Endothelial cell (in vitro differentiated cells): Measurements from ENCODE around the gene LSM2. TPM values are rescaled to one million over a fixed set of nuclear protein-coding genes. Genes with fewer than 3 reads are reported as not detected.
A peak's percentile ranks its signal among the peaks of the same experiment; 100 is the strongest.
"Not testable (repeated sequence)": the region's sequence is repeated elsewhere in the genome, so short reads cannot be mapped to it uniquely, and the experiment has no call there.

Experiments
- DNase-seq: peaks from one replicate; pipeline ENCODE4 v3.0.0; 2021; ENCODE audit warnings: low spot score
- H3K27ac Mint-ChIP-seq: one replicate; pipeline ENCODE4 v1.8.0; 2021; ENCODE audit warnings: mixed read lengths, inconsistent platforms; ENCODE audit not compliant: unreplicated experiment
- H3K27me3 Mint-ChIP-seq: one replicate; pipeline ENCODE4 v1.8.0; 2021; ENCODE audit warnings: mild to moderate bottlenecking, moderate library complexity, mixed read lengths, inconsistent platforms; ENCODE audit not compliant: unreplicated experiment
- H3K36me3 Mint-ChIP-seq: one replicate; pipeline ENCODE4 v1.8.0; 2021; ENCODE audit warnings: mild to moderate bottlenecking, low read depth, mixed read lengths, inconsistent platforms; ENCODE audit not compliant: unreplicated experiment
- H3K4me1 Mint-ChIP-seq: one replicate; pipeline ENCODE4 v1.8.0; 2021; ENCODE audit warnings: mild to moderate bottlenecking, mixed read lengths, inconsistent platforms; ENCODE audit not compliant: unreplicated experiment
- H3K4me3 Mint-ChIP-seq: one replicate; pipeline ENCODE4 v1.8.0; 2021; ENCODE audit warnings: mild to moderate bottlenecking, mixed read lengths, inconsistent platforms; ENCODE audit not compliant: unreplicated experiment
- H3K9me3 Mint-ChIP-seq: one replicate; pipeline ENCODE4 v1.8.0; 2021; ENCODE audit warnings: mixed read lengths, inconsistent platforms; ENCODE audit not compliant: unreplicated experiment
- CTCF ChIP-seq: fragments of 200-600 bp; sonication (generic); IDR thresholded peaks from one replicate; pipeline ENCODE4 v1.5.0; 2021; ENCODE audit warnings: antibody characterized with exemption; ENCODE audit not compliant: unreplicated experiment
- total RNA-seq: library from RNA; stranded (reverse); fragmentation: NEBNext Ultra II Directional; extraction: Animal tissue kit (Norgen Biotek cat#: 25700); gene quantifications from one replicate; pipeline ENCODE4 v1.2.1, GENCODE V29; 2021; ENCODE audit not compliant: unreplicated experiment

The LSM2 gene
- total RNA-seq, 1 donor from 2014 or later: 57.1 TPM

GRCh38 chr6:31813465-31813849 lies 6.7 kb upstream of the LSM2 start:
- Mint-ChIP-seq H3K36me3 (no peaks in the 10 kb centered on the region), H3K9me3 (no peaks in the 10 kb centered on the region), H3K27ac (no peak overlapping the region), H3K4me3 (no peak overlapping the region), H3K27me3 (peaks cover 11% of the 10 kb centered on the region), H3K4me1 (peaks cover 18% of the 10 kb centered on the region)
- DNase-seq: no peak
- no peak for TF ChIP-seq CTCF

- peaks cover 8% of the 10 kb centered on the region for H3K4me1 Mint-ChIP-seq
- DNase-seq: no peak
- H3K36me3 Mint-ChIP-seq: no peaks in the 10 kb centered on the region
- no peak for TF ChIP-seq CTCF
- H3K9me3 Mint-ChIP-seq: no peaks in the 10 kb centered on the region
- peaks cover 11% of the 10 kb centered on the region for H3K27me3 Mint-ChIP-seq
- H3K27ac Mint-ChIP-seq: no peak overlapping the region
- H3K4me3 Mint-ChIP-seq: no peak overlapping the region
These were observed 4.9 kb upstream of the LSM2 start for GRCh38 chr6:31811645-31812044.

GRCh38 chr6:31808599-31808998 lies 1.8 kb upstream of the LSM2 start:
- not testable (repeated sequence) for H3K4me3 Mint-ChIP-seq, DNase-seq, H3K27ac Mint-ChIP-seq, H3K27me3 Mint-ChIP-seq, H3K36me3 Mint-ChIP-seq, H3K9me3 Mint-ChIP-seq
- peaks cover 15% of the 10 kb centered on the region for H3K4me1 Mint-ChIP-seq

- Mint-ChIP-seq H3K27me3 (peaks cover 4% of the 10 kb centered on the region), H3K4me1 (peaks cover 15% of the 10 kb centered on the region), H3K27ac (peak overlapping the region; percentile 80), H3K4me3 (peak overlapping the region; percentile 95), H3K36me3 (no peaks in the 10 kb centered on the region), H3K9me3 (no peaks in the 10 kb centered on the region)
- no peak for DNase-seq
- TF ChIP-seq CTCF: no peak
These were observed 762 bp downstream of the LSM2 start for GRCh38 chr6:31805939-31806469.

- not testable (repeated sequence) for H3K4me3 Mint-ChIP-seq, H3K27ac Mint-ChIP-seq, H3K27me3 Mint-ChIP-seq, H3K36me3 Mint-ChIP-seq, H3K4me1 Mint-ChIP-seq, DNase-seq, H3K9me3 Mint-ChIP-seq
These were observed 5.5 kb downstream of the LSM2 start for GRCh38 chr6:31801031-31801927.

GRCh38 chr6:31799781-31800180 lies 7.0 kb downstream of the LSM2 start:
- Mint-ChIP-seq H3K36me3 (peaks cover 4% of the 10 kb centered on the region), H3K4me1 (peaks cover 8% of the 10 kb centered on the region), H3K27ac (no peak overlapping the region), H3K4me3 (no peak overlapping the region), H3K9me3 (no peaks in the 10 kb centered on the region), H3K27me3 (peaks cover 6% of the 10 kb centered on the region)
- no peak for TF ChIP-seq CTCF
- no peak for DNase-seq
